ENCODE measurements around the gene MSTO1.
"Not testable (repeated sequence)": the region's sequence is repeated elsewhere in the genome, so short reads cannot be mapped to it uniquely, and the experiment has no call there.

DNA sequence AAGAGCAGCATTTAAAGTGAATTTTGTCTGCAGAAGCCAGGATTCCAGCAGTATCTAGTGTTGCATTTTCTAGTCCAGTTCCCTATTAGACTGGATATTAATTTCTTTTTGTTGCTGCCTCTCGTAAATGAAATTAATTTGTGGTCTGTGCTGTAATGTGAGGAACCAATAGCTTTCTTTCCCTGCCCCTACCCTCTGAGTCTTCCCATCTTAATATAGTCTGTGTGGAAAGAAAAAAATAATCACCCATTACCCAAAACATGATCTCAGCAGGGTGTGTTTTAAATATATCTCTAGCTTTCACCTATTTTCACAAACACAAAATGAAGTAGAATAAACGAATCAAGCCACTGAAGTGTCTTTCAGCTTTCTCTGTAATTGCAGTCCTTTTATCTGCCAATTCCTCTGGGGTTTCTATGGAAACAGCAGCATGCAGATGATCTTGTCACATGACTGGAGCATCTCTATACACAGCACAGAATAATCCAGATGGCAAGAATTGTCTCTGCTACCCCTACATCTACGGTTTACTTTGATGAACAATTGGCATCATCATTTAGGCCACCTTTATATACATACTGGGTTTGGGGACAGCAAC lies 14.0 kb upstream of the MSTO1 start:
- TF ChIP-seq, protein P1, sequence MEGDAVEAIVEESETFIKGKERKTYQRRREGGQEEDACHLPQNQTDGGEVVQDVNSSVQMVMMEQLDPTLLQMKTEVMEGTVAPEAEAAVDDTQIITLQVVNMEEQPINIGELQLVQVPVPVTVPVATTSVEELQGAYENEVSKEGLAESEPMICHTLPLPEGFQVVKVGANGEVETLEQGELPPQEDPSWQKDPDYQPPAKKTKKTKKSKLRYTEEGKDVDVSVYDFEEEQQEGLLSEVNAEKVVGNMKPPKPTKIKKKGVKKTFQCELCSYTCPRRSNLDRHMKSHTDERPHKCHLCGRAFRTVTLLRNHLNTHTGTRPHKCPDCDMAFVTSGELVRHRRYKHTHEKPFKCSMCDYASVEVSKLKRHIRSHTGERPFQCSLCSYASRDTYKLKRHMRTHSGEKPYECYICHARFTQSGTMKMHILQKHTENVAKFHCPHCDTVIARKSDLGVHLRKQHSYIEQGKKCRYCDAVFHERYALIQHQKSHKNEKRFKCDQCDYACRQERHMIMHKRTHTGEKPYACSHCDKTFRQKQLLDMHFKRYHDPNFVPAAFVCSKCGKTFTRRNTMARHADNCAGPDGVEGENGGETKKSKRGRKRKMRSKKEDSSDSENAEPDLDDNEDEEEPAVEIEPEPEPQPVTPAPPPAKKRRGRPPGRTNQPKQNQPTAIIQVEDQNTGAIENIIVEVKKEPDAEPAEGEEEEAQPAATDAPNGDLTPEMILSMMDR (IDR thresholded peaks at IDR 0.05; ENCODE audit: low read length) = not testable (repeated sequence)
- TF ChIP-seq EZH2 (optimal IDR thresholded peaks at IDR 0.05; ENCODE audit: low read depth, low read length); EZH2phosphoT487 (IDR thresholded peaks at IDR 0.05; ENCODE audit: low read length): not testable (repeated sequence)
